ENCODE results near the gene SCN4A.

SCN4A gene

DNA sequence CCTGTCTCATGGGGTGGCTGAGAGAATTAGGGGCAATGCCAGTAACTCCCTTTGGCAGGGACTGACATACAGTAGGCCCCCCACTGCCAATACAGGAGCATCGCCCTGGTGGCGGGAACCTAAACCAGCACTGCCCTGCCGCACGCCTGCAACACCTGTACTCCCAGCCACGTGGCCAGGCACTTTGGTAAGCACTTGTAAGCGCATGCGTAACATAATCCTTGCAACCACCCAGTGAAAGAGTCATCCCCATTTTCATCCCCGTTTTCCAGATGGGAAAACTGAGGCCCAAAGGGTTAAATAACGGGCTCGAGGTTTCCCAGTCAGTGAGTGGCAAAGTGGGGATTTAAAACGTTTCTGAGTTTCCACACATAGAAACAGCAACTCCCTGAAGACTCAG is 17.5 kb downstream of the SCN4A start:
- DNase-seq (ENCODE audit: low spot score), result no peak

DNA sequence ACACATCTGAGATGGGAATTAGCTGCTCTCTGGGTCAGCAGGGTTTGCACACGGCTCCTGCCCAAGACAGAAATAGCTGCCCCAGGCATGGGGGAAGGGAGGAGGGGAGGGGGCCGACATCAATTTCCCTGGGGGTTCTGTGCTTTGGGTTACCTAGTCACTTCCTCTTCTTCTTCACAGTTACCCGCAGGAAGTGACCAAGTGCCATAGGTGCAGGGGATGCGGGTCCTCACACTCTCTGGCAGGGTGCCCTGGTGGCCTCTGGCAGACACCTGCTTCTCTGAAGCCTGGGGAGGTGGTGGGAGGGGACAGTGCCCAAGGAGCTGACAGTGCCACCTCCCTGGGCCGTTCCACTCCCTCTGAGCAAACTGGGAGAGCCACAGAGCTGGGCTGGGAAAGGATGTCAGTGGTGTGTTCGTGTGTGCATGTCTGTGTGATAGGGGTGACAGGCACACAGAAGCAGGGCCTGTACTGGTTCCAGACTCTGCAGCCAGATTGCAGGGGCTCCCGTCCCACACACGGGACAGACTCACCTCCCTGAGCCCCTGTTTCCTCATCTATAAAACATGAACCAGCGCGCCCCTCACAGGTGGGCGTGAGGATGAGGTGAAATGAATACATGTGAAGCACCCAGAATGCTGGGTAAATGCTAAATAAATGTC is 18.2 kb downstream of the SCN4A start:
- peak; percentile 85 for DNase-seq (ENCODE audit: low spot score)

GRCh38 chr17:63950940-63951907 is 21.5 kb downstream of the SCN4A start:
- peak; percentile 54 for DNase-seq (ENCODE audit: low spot score)

DNA sequence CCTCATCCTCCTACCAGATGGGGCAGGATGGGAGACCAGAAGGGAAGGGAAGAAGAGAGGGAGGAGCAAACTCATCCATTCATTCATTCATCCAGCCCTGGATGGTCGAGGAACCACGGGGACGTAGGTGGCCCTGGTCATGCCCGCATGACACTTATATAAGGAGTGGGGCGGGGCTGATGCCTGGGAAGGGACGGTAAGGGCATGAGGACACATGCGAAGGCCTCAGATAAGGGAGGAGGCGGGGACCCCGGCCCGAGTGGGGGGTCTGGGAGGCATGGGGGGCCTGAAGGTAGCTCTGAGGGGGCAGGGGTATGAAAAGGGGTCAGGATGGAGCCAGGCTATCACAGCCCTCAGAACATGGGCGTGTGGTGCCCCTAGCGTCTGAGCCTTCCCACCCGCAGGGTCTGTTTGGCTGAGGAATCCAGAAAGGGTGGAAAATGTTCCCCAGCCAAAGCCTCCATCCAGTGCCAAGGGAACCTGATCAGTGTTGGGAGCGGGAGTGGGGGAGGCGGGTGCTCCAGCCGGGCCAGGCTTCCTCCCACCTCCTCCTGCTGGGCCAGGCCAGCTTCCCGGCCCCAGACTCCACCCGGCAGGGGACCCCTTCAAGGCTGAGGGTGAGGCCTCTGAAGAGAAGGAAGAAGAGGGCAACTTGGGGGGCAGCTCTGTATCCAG is 23.0 kb downstream of the SCN4A start:
- no peak for DNase-seq (ENCODE audit: low spot score)

DNA sequence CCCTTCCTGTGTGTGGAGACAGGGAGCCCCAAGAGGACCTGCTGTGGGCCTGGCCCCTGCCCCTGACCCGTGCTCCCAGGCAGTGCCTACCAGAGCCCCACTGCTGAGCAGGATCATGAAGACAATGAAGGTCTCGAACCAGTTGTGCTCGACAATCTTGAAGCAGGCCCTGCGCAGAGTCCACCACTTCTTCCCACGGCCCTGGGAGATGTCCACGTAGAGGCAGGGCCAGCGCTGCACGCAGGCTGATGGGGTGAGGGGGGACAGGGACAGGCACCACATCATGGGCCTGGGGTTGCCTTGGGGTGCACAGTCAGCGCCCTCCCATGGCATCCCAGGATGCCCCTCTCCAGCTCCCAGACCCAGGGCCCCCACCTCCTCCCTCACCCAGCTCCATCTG is 24.2 kb downstream of the SCN4A start:
- DNase-seq (ENCODE audit: low spot score), result no peak

DNA sequence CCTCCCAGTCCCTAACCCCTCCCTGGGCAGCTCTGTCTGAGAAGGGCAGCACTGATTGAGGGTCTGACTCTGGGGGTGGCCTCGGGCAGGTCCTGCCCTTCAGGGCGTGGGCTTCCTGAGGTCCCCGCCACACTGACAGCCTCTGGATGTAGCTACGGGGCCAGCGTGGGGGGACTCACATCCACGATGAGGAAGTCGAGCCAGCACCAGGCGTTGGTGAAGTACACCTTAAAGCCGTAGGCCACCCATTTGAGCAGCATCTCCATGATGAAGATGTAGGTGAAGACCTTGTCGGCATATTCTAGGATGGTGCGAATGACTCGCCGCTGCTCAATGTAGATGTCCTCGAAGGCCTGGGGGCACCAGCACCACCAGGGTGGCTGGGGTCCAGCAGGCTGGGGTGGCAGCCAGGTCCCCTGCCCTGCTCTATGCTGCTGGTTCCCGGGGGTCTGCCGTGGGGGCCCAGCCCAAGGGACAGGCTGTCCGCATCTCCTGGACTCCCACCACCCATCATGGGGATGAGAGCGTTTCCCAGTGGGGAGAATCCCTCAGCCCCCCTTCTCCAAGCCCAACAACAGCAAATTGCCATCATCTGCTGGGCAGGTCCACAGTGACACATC is 24.9 kb downstream of the SCN4A start:
- no peak for DNase-seq (ENCODE audit: low spot score)

DNA sequence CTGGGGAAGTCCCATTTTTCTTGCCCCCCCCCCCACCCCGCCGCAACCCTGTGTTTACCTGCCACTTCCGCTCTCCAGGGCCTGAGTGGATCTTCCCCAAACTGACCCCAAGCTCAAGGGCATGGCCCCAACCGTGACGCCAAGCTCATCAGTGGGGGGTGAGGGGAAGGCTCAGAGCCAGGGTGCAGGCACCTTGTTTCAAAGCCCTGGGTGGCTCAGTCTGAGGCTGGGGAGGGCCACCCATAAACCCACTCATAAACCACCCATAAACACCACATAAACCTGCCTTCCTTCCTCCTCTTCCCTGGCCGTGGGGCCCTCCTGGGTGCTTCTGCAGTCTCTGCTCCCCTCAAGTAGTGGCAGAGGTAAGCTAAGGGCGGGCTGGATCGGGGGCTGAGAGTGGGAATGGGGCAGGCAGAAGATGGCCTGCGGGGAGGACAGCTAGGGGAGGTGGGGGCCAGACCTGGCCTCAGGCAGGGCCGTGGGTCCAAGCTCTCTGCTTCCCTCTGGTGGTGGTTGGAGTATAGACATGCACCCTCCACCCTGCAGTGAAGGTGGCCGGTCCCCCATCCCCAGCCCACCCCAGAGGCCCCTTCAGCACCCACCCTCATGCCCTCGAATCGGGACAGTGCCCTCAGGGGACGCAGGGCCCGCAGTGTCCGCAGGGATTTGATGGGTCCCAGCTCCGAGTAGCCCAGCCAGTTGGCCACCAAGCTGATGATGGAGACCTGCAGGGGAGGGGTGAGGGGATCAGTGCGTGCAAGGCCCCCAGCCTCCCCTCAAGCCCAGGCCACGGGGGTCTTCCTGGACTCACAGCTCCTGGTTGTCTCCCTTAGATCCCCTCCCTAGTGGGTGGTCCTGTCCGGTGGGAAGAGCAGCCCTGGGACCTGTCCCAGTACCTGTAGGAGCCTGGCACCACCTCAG is 26.0 kb downstream of the SCN4A start:
- DNase-seq (ENCODE audit: low spot score), result peak; percentile 80

GRCh38 chr17:63945784-63946439 is 26.8 kb downstream of the SCN4A start:
- peak; percentile 77 for DNase-seq (ENCODE audit: low spot score)

GRCh38 chr17:63944736-63945499 is 27.8 kb downstream of the SCN4A start:
- DNase-seq (ENCODE audit: low spot score), result no peak

DNA sequence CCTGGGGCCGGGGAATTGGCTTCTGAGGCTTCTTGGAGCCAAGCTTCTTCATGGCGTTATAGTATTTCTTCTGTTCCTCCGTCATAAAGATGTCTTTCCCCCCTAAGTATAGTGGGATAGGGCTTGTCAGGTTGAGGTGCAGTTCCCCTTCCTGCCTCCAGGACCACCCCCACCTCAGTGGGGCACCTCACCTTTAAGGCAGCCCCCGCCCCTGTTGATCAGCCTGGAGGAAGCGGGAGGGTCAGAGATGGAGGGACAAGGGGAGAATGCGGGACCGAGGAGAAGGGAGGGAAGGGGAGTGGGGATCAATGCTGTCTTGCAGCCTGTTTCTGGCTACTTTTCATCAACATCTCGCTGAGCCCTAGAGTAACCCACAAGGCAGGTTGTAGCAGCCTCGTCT is 29.0 kb downstream of the SCN4A start:
- no peak for DNase-seq (ENCODE audit: low spot score)

DNA sequence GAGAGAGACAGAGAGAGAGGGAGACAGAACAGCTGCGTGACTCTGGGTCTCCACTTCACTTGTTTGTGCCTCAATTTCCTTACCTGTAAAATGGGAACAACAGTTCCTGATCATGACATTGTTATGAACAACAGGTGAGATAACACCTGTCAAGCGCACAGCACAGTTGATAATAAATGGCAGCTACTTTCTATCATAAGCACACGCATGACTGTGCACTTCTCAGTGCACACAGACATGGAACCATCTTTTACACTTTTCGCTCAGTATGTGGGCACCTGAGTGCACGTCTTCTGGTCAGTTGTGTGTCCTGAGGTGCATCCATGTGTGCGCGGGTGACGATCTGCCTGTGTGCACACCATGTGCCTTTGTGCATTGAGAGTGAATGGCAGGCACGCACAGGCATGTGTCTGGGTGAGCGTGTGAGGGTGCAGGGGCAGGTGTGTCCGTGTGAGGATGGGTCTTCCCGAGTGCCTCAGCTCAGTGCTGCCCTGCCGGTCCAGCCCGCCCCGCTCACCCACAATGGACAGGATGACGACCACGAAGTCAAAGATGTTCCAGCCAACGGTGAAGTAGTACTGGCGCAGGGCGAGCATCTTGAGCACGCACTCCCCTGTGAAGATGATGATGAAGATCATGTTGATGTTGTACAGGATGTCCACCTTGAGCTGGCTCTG is 30.3 kb downstream of the SCN4A start:
- no peak for DNase-seq (ENCODE audit: low spot score)

- no peak for DNase-seq (ENCODE audit: low spot score)
Measured at GRCh38 chr17:63941751-63942150, 31.0 kb downstream of the SCN4A start.

- no peak for DNase-seq (ENCODE audit: low spot score)
Measured at GRCh38 chr17:63941162-63941561, 31.6 kb downstream of the SCN4A start.

DNA sequence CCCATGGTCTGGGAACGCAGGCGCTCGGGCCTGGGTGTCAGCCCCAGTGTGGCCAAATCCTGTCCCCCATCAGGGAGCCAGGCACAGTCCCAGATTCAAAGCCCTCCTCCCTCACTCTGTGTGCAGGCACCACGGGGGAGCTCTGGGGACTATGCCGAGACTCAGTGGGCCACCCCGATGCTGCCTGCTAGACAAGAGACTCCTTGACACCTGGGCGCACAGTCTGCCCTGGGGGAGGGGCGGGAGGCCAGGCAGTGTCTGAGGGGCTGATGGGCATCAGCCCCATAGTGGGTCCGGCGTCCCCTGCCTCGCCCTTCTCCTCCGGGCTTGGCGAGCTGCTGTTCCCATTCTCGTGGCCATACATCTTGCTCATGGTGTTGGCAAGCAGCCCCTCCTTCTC is 32.1 kb downstream of the SCN4A start:
- no peak for DNase-seq (ENCODE audit: low spot score)

GRCh38 chr17:63939884-63940283 is 32.8 kb downstream of the SCN4A start:
- DNase-seq (ENCODE audit: low spot score), result no peak

DNA sequence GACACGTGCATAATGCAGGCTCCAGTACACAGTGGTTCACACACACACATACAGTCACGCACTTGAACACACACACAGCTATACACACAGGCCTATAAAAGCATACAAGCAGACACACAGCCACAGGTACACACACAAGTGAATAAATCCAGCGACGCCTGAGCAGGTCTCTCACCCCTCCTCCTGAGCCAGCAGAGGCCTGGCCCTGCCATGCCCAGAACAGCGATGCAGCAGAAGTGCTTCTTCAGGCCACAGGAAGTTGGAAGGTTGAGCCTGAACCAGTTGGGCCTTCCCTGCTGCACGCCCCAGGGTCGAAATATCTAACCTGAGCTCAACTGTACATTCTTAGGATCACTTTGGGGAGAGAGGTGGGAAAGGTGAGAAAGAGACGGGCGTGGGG is 33.3 kb downstream of the SCN4A start:
- no peak for DNase-seq (ENCODE audit: low spot score)

DNA sequence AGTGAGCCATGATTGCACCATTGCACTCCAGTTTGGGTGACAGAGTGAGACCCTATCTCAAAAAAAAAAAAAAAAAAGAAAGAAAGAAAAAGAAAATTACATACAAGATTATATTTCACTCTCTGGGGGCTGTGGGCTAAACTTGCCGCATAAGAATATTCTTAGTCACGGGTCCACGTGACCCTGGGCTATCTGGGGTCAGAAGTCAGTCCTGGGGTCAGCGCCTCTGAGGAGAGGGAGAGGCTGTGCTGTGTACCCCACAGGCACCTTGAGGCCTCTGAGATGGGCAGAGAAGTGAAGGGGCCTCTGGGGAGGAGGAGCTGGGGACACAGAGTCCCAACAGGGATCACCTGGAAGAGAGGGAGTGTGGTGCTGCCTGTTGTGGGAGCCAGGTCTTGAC is 34.8 kb downstream of the SCN4A start:
- no peak for DNase-seq (ENCODE audit: low spot score)

DNA sequence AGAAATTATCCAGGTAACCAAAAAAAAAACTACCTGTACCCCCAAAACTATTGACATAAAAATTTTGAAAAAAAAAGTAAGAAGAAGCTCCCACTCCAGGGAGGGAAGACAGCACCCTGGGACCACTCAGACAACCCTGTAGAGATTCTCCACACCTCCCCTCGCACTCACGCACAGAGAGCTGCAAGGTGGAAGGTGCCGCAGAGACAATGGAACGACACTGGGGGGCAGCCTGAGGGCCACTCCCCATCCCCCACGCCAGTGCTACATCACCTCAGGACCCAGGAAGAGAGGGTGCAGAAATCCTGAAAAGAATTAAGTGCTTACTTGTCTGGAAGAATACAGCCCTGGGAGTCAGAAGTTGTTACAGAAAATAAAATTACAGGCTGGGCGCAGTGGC is 35.4 kb downstream of the SCN4A start:
- no peak for DNase-seq (ENCODE audit: low spot score)
